Karpas-422 (cell line): ENCODE measurements around the gene BICDL1. TPM values are rescaled to one million over a fixed set of nuclear protein-coding genes. Genes with fewer than 3 reads are reported as not detected.

Experiments used
- DNase-seq: peaks from one replicate; pipeline ENCODE4 v3.0.0-alpha.2; 2015
- H2AFZ ChIP-seq: fragments of 200-600 bp; sonication (generic); 2 replicates; pipeline ENCODE4 v1.6.1; 2014; ENCODE audit warnings: antibody characterized with exemption, low read length, mixed read lengths
- H3K27ac ChIP-seq: fragments of 200-600 bp; sonication (generic); 2 replicates; pipeline ENCODE4 v1.5.1; 2014; ENCODE audit warnings: mild to moderate bottlenecking, low read length, moderate library complexity
- H3K27me3 ChIP-seq: fragments of 200-600 bp; sonication (generic); 2 replicates; pipeline ENCODE4 v1.6.1; 2014; ENCODE audit warnings: low read length, mixed read lengths
- H3K36me3 ChIP-seq: fragments of 200-600 bp; sonication (generic); 2 replicates; pipeline ENCODE4 v1.6.1; 2014; ENCODE audit warnings: low read length, mixed read lengths; ENCODE audit not compliant: insufficient read depth
- H3K4me1 ChIP-seq: fragments of 200-600 bp; sonication (generic); 2 replicates; pipeline ENCODE4 v1.6.1; 2014; ENCODE audit warnings: mild to moderate bottlenecking, low read length, mixed read lengths
- H3K4me2 ChIP-seq: fragments of 200-600 bp; sonication (generic); 2 replicates; pipeline ENCODE4 v1.6.1; 2014; ENCODE audit warnings: low read length, low read depth, mild to moderate bottlenecking; ENCODE audit not compliant: poor library complexity, severe bottlenecking
- H3K4me3 ChIP-seq: fragments of 200-600 bp; sonication (generic); 2 replicates; pipeline ENCODE4 v1.5.1; 2014; ENCODE audit warnings: mild to moderate bottlenecking, antibody characterized with exemption, low read length, mixed read lengths
- H3K79me2 ChIP-seq: fragments of 200-600 bp; sonication (generic); 2 replicates; pipeline ENCODE4 v1.6.1; 2014; ENCODE audit warnings: mild to moderate bottlenecking, low read length, mixed read lengths
- H3K9ac ChIP-seq: fragments of 200-600 bp; sonication (generic); 2 replicates; pipeline ENCODE4 v1.6.0; 2014; ENCODE audit warnings: low read length
- H3K9me2 ChIP-seq: fragments of 200-600 bp; sonication (generic), shearing (Covaris generic); replicated peaks from 2 replicates; pipeline ENCODE4 v1.6.0; 2014; ENCODE audit warnings: mild to moderate bottlenecking, low read length, moderate library complexity; ENCODE audit not compliant: insufficient read depth
- H3K9me3 ChIP-seq: fragments of 300-700, 200-600 bp; sonication (generic); 2 replicates; pipeline ENCODE4 v1.6.1; 2014; ENCODE audit warnings: low read length, mixed read lengths
- H4K20me1 ChIP-seq: fragments of 200-600 bp; sonication (generic); 2 replicates; pipeline ENCODE4 v1.6.1; 2014; ENCODE audit warnings: mild to moderate bottlenecking, antibody characterized with exemption, low read length, low read depth; ENCODE audit not compliant: insufficient read depth
- total RNA-seq: library from RNA; depleted of rRNA; stranded (reverse); fragments of >200 nt; shearing (Covaris generic); gene quantifications from 2 replicates; pipeline ENCODE4 v1.2.3, GENCODE V29; 2014; ENCODE audit warnings: low replicate concordance

The BICDL1 gene
- total RNA-seq, 1 experiment from 2014 or later: 28.5 TPM

- H3K36me3 ChIP-seq: peaks cover 12% of the 10 kb centered on the region
- H3K79me2 ChIP-seq: peaks cover 66% of the 10 kb centered on the region
- no peak overlapping the region for H2AFZ ChIP-seq
- no peaks in the 10 kb centered on the region for H3K9me2 ChIP-seq
- H3K9me3 ChIP-seq: no peaks in the 10 kb centered on the region
- H3K4me1 ChIP-seq: peaks cover 59% of the 10 kb centered on the region
- H3K9ac ChIP-seq: peak overlapping the region; percentile 17; the same call in 1 of the 2 replicates
- peak; percentile 35 for DNase-seq
- peak overlapping the region; percentile 90 for H3K4me2 ChIP-seq
- H3K27ac ChIP-seq: peak overlapping the region; percentile 76
- H3K27me3 ChIP-seq: no peaks in the 10 kb centered on the region
- 0 out of 2 replicates have a peak, but pooled peaks cover 3% of the 10 kb centered on the region for H4K20me1 ChIP-seq
- H3K4me3 ChIP-seq: no peak overlapping the region
Measured at GRCh38 chr12:119992129-119992705, 3.2 kb downstream of the BICDL1 start.

DNA sequence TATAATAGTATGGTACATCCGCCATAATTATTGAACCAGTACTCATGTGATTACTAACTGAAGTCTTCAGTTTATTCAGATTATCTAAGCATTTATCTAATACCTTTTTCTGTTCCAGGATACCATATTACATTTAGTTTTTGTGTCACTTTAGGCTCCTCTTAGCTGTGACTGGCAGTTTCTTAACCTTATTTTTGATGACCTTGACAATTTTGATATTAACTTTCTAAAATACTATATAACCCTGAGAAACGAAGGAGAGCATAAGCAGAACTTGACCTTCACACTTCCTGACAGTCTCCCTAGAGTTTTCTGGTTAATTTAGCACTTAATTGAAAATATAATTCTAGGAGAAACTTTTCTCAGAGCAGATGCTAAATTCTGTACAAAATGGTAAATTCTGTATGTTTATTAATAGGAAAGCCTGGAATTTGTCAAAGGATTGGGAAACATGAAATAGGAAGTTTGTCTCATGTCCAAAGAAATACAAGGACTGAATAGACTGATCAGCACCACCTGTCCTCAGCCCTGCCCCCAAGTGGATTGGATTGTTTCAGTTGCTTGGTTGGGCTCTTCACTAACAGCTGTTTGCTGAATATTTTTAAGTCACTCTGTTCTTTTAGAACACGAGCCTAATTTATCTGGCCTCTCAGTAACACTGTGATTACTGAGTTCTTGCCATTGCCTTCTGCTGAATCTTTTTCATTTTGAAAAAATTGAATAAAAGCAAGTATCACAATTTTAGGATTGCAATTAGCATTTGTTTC, 6.0 kb downstream of the BICDL1 start:
- Histone ChIP-seq H3K9ac (peak overlapping the region; percentile 6; the same call in 1 of the 2 replicates), H3K79me2 (peaks cover 81% of the 10 kb centered on the region), H3K4me2 (peak overlapping the region; percentile 56), H2AFZ (no peak overlapping the region), H3K27me3 (no peaks in the 10 kb centered on the region), H3K36me3 (peaks cover 29% of the 10 kb centered on the region), H3K9me3 (no peaks in the 10 kb centered on the region), H4K20me1 (0 out of 2 replicates have a peak, but pooled peaks cover 1% of the 10 kb centered on the region), H3K4me1 (peaks cover 49% of the 10 kb centered on the region), H3K27ac (peak overlapping the region; percentile 91), H3K4me3 (peak overlapping the region; percentile 18), H3K9me2 (no peaks in the 10 kb centered on the region)
- DNase-seq: peak; percentile 51

- DNase-seq: no peak
- H3K27me3 ChIP-seq: no peaks in the 10 kb centered on the region
- no peak overlapping the region for H3K4me2 ChIP-seq
- H3K27ac ChIP-seq: peak overlapping the region; percentile 57
- H3K9me2 ChIP-seq: no peaks in the 10 kb centered on the region
- no peak overlapping the region for H3K9ac ChIP-seq
- H3K9me3 ChIP-seq: no peaks in the 10 kb centered on the region
- no peak overlapping the region for H2AFZ ChIP-seq
- H3K4me3 ChIP-seq: no peak overlapping the region
- peaks cover 40% of the 10 kb centered on the region for H3K4me1 ChIP-seq
- no peaks in the 10 kb centered on the region for H4K20me1 ChIP-seq
- H3K36me3 ChIP-seq: peaks cover 36% of the 10 kb centered on the region
- H3K79me2 ChIP-seq: peaks cover 77% of the 10 kb centered on the region
Measured at GRCh38 chr12:119996417-119996816, 7.4 kb downstream of the BICDL1 start.

- H3K27me3 ChIP-seq: no peaks in the 10 kb centered on the region
- H2AFZ ChIP-seq: no peak overlapping the region
- no peak for DNase-seq
- H3K9me3 ChIP-seq: no peaks in the 10 kb centered on the region
- H4K20me1 ChIP-seq: no peaks in the 10 kb centered on the region
- H3K4me2 ChIP-seq: no peak overlapping the region
- H3K9me2 ChIP-seq: no peaks in the 10 kb centered on the region
- H3K4me3 ChIP-seq: no peak overlapping the region
- peaks cover 40% of the 10 kb centered on the region for H3K36me3 ChIP-seq
- peaks cover 76% of the 10 kb centered on the region for H3K79me2 ChIP-seq
- H3K4me1 ChIP-seq: peaks cover 22% of the 10 kb centered on the region
- H3K27ac ChIP-seq: no peak overlapping the region
- no peak overlapping the region for H3K9ac ChIP-seq
Measured at GRCh38 chr12:119998471-119999245, 9.6 kb downstream of the BICDL1 start.

GRCh38 chr12:120000556-120000955, 11.5 kb downstream of the BICDL1 start:
- Histone ChIP-seq H3K9me3 (no peaks in the 10 kb centered on the region), H3K27me3 (no peaks in the 10 kb centered on the region), H3K4me1 (peaks cover 4% of the 10 kb centered on the region), H2AFZ (no peak overlapping the region), H3K27ac (no peak overlapping the region), H3K79me2 (peaks cover 72% of the 10 kb centered on the region), H3K9me2 (no peaks in the 10 kb centered on the region), H3K4me3 (no peak overlapping the region), H3K36me3 (peaks cover 41% of the 10 kb centered on the region), H3K4me2 (no peak overlapping the region), H3K9ac (no peak overlapping the region), H4K20me1 (no peaks in the 10 kb centered on the region)
- no peak for DNase-seq

GRCh38 chr12:120006258-120006975, 17.4 kb downstream of the BICDL1 start:
- Histone ChIP-seq H3K4me1 (peaks cover 22% of the 10 kb centered on the region), H3K9ac (no peak overlapping the region), H4K20me1 (no peaks in the 10 kb centered on the region), H3K36me3 (peaks cover 13% of the 10 kb centered on the region), H3K4me3 (no peak overlapping the region), H3K9me3 (no peaks in the 10 kb centered on the region), H3K9me2 (no peaks in the 10 kb centered on the region), H2AFZ (no peak overlapping the region), H3K79me2 (peaks cover 74% of the 10 kb centered on the region), H3K27me3 (no peaks in the 10 kb centered on the region), H3K4me2 (no peak overlapping the region), H3K27ac (peak overlapping the region; percentile 25; the same call in 1 of the 2 replicates)
- no peak for DNase-seq

GRCh38 chr12:120007272-120007671, 18.2 kb downstream of the BICDL1 start:
- H3K9me2 ChIP-seq: no peaks in the 10 kb centered on the region
- H3K79me2 ChIP-seq: peaks cover 75% of the 10 kb centered on the region
- no peak overlapping the region for H3K4me3 ChIP-seq
- peaks cover 10% of the 10 kb centered on the region for H3K36me3 ChIP-seq
- H3K27ac ChIP-seq: peak overlapping the region; percentile 25
- peaks cover 30% of the 10 kb centered on the region for H3K4me1 ChIP-seq
- no peaks in the 10 kb centered on the region for H3K9me3 ChIP-seq
- no peaks in the 10 kb centered on the region for H4K20me1 ChIP-seq
- peak; percentile 54 for DNase-seq
- H3K9ac ChIP-seq: no peak overlapping the region
- no peaks in the 10 kb centered on the region for H3K27me3 ChIP-seq
- no peak overlapping the region for H2AFZ ChIP-seq
- H3K4me2 ChIP-seq: no peak overlapping the region
